GM08714 (cell line): ENCODE data around the gene F8.
"Not testable (repeated sequence)": the region's sequence is repeated elsewhere in the genome, so short reads cannot be mapped to it uniquely, and the experiment has no call there.

ENCODE experiments used
- H3K4me3 ChIP-seq: fragments of 200-500 bp; sonication (Bioruptor generic); 2 replicates; pipeline ENCODE4 v1.5.1; 2014; ENCODE audit warnings: mild to moderate bottlenecking, low read length, inconsistent platforms
- ZNF274 ChIP-seq: IDR thresholded peaks from 2 replicates; pipeline ENCODE4 v1.6.1; 2012; ENCODE audit warnings: mild to moderate bottlenecking, low read depth, low read length

Gene F8

DNA sequence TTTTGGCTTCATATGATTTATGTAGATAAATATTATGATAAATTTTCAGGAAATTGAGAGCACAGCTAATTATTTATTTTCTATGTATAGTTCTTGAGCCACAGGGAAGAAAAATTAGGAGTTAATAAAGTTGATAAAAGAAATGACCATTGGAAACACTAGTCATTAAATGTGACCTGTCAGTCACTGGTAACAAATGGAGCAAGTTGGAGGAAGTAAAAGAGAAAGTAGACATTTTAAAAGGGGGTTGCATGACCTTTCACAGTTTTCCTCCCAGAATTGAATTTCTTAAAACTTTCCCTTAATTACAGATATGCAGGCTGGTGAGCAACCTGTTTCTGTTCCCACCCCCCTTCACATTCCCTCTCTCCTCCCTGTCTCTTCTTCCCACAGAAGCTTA is 193.4 kb downstream of the F8 start:
- no peak overlapping the region for H3K4me3 ChIP-seq
- no peak for TF ChIP-seq ZNF274

DNA sequence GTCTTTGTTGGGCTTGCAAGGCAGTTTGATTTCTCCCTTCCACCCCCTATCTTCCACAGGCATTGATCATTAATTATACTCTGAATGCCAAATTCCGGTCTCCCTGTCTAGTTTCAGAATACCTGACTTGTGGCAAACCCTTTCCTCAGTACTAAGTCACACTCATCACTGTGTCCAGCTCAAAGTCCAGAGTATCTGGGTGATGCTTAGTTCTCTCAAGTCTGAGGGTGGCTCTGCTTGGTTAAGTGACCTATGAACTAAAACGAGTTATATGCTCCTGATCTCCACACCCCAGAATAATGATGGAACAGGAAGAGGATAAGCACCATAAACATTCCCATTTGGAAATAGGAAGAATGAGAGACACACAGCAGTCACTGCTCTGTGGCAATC is 194.5 kb downstream of the F8 start:
- H3K4me3 ChIP-seq: no peak overlapping the region; the same call in 1 of the 2 replicates
- TF ChIP-seq ZNF274: no peak

DNA sequence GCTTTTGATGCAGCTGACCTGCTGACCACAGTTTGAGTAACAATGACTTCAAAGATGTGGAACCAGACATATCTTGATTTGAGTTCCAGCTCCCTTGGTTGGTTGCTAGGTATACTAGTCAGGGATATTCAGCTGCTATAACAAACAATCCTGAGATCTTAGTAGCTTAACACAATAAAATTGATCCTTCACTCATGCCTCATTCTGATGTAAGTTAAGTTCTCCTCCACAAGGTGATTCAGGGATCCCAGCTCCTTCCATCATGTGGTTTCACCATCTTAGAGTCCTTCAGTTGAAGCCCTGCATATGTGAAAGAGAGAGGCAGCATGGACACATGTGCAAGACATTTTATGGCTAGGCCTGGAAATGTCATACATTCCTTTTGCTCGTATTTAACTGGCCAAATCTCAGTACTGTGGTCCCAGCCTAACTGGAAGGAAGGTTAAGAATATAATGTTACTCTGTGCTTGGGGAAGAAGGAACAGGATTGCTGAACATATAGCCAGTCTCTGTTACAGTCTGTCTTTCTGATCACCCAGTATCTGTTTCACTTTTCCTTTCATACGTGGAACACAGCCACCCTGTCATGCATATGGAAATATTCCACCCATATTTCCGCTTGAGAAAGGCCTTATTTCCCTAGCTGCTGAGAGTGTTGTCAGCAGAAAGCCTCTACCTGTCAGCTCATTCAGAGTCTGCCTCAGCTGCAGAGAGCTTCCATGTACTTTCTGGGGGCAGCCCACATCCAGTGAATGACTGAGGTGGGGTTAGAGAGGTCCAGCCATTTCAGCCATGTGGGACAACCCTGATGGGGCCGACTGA is 195.1 kb downstream of the F8 start:
- no peak for TF ChIP-seq ZNF274
- H3K4me3 ChIP-seq: no peak overlapping the region; the same call in 1 of the 2 replicates

DNA sequence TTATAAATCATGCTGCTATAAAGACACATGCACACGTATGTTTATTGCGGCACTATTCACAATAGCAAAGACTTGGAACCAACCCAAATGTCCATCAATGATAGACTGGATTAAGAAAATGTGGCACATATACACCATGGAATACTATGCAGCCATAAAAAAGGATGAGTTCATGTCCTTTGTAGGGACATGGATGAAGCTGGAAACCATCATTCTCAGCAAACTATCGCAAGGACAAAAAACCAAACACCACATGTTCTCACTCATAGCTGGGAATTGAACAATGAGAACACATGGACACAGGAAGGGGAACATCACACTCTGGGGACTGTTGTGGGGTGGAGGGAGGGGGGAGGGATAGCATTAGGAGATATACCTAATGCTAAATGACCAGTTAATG is 196.9 kb downstream of the F8 start:
- H3K4me3 ChIP-seq: not testable (repeated sequence)

DNA sequence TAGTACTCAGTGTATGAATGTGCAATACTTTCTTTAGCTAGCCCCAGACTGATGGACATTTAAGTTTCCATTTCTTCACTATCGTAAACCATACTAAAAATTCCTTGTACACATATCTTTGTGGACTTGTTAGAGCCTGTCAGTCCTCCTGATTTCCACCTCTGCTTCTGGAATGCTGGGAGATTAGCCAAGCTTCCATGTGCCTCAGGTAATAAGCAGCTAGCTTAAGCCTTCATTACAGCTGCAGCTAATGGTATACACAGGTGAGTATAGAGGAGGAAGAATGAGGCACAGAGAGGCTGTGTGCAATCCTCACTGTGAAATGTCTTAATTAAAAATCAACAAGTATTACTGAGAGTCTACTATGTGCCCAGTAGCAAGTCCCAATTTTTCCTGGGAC is 197.9 kb downstream of the F8 start:
- no peak for TF ChIP-seq ZNF274
- no peak overlapping the region for H3K4me3 ChIP-seq

DNA sequence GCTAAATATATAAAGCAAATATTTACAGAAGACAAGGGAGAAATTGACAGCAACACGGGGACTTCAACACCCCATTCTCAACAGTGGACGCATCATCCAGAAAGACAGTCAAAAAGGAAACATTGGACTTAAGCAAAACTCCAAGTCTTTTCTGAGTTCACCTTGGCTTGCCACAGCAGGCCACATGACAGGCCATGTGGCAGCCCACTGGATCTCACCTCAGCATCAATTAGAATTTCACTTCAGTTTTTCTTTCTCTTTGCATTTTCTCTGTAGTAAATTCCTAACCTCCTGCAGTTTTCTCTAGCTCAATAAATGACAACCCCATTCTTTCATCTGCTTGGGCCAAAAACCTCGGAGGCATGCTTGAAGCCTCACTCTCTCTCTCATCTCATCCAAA is 200.5 kb downstream of the F8 start:
- no peak overlapping the region for H3K4me3 ChIP-seq
- TF ChIP-seq ZNF274: no peak

DNA sequence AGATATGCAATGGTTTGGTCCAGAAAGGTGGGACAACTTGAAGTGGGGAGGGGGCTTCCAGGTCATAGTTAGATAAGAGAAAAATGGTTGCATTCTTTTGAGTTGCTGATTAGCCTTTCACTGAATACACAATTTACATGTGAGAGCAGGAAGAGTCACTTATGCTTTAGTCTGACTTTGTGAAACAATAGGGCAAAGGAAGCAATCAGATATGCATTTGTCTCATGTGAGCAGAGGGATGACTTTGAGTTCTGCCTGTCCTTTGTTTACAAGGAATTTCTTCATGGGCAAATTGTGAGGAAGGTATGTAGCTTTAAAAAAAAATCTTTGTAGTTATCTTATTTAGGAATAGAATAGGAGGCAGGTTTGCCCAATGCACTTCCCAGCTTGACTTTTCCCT is 201.0 kb downstream of the F8 start:
- no peak for TF ChIP-seq ZNF274
- H3K4me3 ChIP-seq: no peak overlapping the region

DNA sequence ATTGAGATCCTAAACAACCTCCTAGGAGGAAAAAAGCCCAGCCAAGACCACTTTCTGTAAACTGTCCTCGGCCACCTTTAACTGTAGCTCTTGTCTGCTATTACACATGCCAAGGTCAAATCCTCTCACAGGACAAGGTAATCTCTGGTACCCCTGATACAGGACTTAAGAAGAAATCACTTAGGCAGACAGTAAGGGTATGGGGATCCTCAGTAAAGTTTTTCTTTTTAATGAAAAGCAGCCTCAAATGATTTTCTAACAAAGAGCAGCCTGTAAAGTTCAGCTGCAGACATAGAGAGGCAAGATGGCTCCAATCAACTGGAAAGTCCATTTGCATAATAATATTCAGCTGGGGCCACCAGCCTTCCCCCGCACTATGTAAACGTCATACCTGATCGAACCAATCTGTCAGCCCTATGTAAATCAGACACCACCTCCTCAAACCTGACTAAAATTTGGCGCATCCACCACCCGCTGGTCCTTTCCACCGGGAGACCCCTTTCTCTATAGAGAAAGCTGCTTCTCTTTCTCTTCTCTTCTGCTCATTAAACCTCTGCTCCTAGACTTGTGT is 202.7 kb downstream of the F8 start:
- no peak overlapping the region for H3K4me3 ChIP-seq
- TF ChIP-seq ZNF274: no peak

DNA sequence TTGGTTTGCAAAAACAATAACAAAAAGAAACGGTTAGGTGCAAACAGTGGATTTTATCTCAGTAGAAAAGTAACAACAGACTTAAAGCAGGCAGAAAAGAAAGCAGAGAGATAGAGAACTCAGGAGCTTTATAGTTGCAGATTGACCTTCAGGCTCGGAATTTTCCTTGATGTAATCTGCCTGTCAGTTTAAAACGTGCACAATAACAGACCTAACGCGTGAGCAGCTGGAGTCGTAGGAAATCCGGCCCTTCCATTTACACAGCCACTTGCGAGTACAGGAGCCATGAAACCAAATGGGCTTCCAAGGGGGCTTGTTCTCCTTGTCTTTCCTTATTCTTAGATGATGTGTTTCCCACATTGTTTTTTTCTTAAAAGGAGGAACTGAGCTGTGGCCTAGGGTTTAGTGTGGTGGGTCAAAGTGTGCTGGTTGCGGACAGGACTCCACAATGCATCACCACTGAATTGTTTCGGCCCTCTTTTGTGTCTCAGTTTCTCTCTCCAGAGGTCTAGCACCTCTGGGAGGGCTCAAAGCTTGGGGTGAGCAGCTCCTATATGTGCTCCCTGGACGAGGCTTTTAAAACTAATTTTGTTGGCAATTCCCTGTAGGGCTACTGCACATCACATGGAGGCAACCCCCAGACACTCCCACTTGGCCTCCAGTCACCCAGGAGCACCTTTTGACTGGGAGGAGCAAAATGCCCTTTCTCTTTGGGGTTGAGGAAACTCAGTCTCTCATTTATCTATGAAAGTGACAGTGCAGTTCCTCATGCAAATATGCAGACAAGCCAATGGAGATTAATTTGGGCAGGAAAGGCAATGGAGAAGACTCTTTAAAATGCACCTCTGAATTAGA is 203.4 kb downstream of the F8 start:
- H3K4me3 ChIP-seq: no peak overlapping the region
- no peak for TF ChIP-seq ZNF274

DNA sequence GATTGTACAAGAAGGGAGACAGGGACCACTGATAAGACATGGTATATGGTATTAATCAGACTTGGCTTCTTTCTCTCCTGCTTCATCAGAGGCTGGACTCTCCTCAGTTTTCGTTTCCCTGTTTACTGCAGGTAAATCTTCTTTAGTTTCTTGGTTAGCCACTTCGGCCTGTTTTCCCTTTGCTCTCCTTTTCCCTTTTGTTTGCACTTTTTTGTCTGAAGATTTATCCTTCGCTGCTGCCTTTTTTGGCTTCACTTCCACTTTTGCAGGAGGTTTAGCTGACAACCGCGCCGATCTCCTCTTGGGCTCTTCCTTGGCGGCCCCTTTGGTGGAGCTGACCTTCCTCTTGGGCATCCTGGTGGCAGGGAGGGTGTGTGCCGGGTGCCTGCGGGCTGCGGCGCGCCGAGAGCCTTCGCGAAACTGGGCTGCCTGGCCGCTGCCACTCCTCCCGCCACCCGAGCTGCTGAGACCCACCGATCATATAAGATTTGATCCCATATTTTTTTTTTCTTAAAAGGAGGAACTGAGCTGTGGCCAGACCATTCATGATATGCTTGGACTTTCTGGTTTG is 205.4 kb downstream of the F8 start:
- H3K4me3 ChIP-seq: not testable (repeated sequence)

DNA sequence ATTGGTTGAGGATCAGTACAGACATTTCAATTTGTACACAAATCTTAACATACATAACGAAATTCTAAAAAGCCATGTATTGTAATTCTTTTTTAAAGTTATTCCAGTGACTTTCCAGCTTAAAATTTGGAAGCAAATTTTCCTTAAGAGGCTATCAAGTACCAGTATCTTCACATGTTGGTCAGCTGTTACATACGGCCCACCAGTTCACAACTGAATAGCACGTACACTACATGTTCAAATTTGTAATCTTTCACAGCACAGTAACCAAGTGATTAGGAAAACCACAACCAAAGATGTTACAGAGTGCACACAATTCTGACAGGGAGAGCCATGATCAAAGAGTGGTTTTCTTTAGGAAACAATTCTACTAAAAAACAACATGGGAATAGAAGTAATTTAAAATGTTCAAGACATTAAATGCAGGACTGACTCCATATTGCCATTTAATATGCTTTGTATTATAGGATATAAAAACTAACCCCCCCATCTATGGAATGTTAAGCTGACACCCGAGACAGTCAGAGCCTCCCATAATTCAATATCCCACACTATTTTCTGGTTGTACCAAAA is 206.1 kb downstream of the F8 start:
- H3K4me3 ChIP-seq: not testable (repeated sequence)

DNA sequence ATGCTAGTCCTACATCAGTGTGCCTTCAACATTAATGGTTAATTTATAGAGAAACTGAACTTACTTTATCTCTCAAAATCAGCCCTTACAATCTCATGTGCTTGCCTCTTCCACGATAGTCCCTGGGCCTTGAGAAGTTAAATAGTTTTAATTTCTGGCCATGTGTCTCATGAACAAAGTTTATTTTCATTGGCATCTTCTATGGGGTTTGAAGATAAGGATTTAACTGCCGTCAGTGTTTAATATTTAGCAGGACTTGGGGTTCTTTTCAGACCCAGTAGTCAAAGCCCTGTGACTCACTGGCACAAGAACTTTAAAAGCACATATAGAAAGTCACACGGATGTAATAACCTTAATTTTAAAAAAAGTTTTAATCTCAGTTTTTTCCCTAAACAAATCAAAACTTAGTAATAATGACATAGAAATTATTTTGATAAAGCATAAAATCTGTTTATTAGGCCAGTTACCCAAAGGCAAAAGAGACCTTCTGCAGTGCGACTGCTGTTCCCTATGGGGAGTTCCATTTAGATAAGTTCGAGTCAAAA is 207.2 kb downstream of the F8 start:
- no peak overlapping the region for H3K4me3 ChIP-seq
- TF ChIP-seq ZNF274: no peak

DNA sequence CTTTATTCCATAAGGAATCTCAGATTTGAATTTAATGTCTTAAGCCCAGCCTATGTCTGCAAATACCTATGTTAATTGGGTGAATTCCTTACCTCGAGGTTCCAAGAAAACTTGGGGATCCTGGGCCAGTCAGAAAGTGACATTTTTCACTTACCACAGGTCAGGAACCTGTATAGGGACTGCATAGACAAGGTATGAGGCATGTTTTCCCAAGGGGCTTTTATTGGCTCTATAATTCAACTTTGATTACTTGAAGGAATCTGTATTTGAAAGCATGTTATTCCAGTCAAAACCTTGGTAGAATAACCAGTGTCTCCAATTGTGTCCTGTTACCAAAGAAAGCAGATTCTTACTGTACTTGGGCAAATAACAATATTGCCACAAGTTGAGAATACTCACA is 208.7 kb downstream of the F8 start:
- H3K4me3 ChIP-seq: no peak overlapping the region
- no peak for TF ChIP-seq ZNF274

DNA sequence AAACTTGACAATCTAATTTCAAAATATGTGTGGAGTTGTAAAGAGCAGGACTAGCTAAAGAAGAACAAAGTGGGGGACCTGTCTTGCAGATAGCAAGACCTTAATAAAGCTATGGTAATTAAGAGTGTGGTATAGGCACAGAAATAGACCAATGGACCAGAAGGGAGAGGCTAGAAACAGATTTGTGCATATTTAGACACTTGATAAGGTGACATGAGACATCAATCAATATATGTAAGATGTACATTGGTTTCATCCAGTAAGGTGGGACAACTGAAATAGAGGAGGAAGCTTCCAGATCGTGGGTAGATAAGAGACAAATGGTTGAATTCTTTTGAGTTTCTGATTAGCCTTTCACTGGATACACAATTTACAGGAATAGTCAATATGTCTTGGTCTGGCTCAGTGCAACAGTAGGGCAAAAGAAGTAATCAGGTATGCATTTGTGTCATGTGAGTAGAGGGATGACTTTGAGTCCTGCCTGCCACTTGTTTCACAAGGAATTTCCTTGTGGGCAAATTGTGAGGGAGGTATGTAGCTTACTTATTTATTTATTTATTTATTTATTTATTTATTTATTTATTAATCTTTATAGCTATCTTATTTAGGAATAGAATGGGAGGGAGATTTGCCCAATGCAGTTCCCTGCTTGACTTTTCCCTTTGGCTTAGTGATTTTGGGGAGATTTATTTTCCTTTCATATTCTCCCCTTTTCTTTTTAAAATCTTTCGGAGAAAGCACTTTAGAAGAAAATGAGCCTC is 210.0 kb downstream of the F8 start:
- H3K4me3 ChIP-seq: no peak overlapping the region
- no peak for TF ChIP-seq ZNF274
